NCI-H2227 (cell line): ENCODE measurements around the gene RFNG.
"Not testable (repeated sequence)": the region's sequence is repeated elsewhere in the genome, so short reads cannot be mapped to it uniquely, and the experiment has no call there.

Experiments
- DNase-seq: peaks from one replicate; lab custom pipeline; 2025; ENCODE audit not compliant: unreplicated experiment; lab: John Stamatoyannopoulos, UW

The RFNG gene

DNA sequence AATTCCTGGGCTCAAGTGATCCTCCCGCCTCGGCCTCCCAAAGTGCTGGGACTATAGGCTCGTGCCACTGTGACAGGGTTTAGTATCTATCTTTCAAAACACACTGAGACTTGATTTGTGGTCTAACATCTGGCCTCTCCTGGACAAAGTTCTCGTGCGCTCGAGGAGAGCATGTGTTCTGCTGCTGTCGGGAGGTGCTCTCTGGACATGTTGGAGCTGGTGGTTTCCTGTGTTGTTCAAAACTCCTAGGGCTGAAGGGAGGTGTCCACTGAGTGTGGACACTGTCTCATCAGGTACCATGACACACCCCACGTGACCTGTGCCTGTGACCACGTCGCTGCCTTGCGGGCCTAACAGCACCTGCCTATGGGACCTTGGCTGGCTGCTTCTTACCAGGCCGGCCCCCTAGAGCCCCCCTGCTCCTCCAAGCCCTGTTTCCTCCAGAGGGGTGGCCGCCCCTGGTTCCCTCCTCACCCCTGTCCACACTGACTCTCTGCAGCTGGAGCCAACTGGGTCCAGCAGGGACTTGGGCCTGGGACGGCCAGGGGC is 5.6 kb downstream of the RFNG start:
- DNase-seq: no peak

DNA sequence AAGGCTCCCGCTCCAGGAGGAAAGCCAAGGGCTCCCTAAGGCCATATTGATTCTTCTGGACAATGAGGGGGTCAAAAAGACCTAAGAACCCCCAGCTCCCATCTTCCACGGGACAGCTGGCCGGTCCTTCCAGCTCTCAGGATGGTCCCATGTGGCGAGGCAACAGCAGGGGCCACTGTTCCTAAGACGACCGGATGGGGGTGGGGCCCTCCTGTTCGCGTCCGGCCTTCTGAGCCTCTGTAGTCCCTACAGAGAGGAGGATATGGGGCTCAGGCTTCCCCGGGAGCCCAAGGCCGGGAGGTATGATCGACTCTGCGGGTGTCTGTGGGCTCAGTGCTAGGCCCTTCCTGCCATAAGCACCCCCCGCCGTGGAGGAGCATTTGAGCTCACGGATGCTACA is 8.1 kb downstream of the RFNG start:
- DNase-seq: no peak

DNA sequence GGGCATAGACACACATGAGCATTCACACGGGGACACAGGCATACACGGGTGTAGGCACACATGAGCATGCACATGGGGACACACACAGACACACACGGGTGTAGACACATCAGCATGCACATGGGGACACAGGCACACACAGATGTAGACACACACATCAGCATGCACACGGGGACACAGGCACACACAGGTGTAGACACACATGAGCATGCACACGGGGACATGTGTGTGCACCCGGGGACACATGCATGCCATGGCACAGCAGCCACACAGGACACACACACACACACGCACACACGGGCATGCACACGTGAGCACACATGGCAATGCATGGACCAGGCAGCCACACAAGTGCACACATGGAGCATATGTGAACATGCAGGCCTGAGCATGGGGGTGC is 9.0 kb downstream of the RFNG start:
- DNase-seq: no peak

DNA sequence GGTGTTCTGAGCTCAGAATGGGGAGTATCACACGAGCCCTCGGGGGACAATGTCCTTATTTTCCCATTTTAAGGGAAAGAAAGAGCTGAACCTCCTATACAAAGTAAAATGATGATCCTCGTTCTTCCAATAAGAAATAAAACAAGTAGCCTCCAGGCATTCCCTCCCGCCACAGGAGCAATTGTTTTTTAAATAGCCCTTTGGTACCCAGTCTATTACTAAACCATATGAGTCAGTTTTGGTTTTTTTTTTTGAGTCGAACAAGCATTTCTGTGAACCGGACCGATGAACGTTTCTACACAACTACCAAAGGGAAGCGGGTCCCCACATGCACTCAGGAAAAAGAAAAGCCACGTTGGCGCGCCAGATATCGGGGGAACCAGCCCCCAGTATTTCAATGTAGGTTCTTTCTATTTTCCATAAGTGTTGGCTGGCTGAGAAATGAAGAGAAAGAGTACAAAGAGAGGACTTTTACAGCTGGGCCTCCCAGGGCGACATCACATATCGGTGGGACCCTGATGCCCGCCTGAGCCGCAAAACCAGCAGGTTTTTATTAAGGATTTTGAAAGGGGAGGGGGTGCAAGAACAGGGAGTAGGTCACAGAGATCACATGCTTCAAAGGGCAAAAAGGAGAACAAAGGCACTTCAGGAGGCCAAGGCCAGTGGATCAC is 10.3 kb downstream of the RFNG start:
- DNase-seq: no peak

DNA sequence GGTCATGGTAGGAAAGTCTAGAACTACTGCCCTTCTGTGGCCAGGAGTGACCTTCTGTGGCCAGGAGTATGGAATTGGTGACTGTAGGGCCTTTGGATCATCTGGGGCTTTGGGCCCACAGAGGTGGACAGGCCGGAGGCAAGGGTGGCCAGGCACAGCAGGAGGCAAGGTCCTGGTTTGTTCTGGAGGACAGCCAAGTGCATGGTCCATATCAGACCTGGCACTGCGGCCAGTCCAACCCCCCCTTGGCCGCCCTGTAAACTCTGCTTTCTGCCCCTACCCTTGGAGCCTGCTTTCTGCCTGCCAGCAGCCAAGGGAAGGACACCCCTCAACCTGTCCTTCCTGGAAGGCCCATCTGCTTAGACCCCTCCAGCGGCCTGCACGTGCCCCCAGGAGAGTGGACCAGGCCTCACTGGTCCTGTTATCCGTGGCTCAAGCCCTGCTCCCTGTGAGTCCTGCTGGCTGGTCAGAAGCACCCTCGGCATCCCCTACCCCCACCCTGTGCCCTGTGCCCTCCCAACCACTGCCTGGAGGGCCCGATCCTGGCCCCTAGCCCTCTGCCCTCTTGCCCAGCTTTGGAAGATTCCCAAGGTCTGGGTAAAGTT is 11.8 kb downstream of the RFNG start:
- no peak for DNase-seq

DNA sequence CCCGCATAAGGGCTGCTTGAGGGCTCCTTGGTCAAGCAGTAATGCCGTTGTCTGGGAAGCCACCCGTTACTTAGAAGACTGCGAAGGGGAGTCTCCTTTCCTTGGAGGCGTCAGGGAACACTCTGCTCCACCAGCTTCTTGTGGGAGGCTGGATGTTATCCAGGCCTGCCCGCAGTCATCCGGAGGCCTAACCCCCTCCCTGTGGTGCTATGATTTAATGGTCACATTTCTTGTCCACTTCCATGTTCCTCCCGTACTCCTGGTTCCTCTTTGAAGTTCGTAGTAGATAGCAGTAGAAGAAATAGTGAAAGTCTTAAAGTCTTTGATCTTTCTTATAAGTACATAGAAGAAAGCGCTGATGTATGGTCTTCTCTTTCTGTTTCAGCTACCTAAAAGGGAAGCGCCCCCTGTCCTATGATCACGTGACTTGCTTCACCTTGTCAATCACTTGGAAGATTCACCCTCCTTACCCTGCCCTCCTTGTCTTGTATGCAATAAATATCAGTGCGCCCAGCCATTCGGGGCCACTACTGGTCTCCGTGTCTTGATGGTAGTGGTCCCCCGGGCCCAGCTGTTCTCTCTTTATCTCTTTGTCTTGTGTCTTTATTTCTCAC is 12.7 kb downstream of the RFNG start:
- DNase-seq: not testable (repeated sequence)

DNA sequence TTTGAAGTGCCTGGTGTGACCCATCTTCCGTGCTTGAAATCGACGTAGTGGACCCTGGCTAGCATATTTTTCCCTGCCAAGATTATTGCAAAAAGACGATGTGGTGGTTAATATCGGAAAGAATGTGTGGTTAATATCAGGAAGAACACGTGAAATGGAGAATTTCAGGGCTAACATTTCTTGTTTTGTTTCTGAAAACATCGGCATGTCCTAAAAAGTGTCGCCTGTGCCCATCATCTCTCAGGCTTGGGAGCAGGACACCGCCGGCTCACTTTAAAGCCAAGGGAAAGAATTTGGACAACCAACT is 13.8 kb downstream of the RFNG start:
- DNase-seq: no peak

DNA sequence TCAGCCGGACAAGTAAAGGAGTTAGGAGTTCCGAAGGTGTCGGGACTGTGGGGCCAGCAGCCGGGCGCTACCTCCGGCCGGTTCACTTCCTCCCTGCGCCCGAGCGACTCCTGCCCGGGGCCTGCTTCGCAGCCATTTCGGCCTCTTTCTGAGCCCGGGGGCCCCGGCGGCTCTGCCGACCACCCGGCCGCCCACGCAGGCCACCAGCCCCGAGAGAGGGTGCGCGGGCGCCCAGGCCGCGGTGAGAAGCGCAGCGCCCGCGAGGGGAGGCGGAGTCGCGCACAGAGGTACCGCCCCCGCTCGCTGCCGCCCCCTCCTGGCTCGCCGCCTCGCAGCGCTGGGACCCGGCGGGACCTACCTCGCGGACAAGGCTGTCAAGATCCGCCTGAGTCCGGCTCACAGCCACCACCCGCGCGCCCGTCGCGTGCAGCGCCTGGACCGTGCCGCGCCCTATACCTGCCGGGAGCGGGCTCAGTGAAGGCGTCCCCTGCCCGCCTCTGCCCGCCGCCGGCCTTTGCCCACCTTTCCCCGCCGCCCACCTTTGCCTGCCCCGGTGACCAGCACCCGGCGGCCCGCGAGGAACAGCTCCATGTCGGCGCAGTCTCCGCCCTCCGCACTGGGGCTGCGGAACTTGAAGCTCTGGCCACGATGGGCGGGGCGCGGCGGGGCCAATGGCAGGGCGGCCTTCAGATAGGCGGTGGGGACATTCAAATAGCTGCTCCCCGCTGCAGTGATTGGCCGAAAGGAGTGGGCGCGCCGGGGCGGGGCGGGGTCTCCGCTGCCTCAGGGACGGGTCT is 14.3 kb downstream of the RFNG start, which contains the start of gene DCXR:
Gene DCXR (minus strand): TSS at position 606 of the 797 bp plus-strand sequence. CDS start 15 bp downstream, at position 591.
- peak; percentile 97 for DNase-seq

DNA sequence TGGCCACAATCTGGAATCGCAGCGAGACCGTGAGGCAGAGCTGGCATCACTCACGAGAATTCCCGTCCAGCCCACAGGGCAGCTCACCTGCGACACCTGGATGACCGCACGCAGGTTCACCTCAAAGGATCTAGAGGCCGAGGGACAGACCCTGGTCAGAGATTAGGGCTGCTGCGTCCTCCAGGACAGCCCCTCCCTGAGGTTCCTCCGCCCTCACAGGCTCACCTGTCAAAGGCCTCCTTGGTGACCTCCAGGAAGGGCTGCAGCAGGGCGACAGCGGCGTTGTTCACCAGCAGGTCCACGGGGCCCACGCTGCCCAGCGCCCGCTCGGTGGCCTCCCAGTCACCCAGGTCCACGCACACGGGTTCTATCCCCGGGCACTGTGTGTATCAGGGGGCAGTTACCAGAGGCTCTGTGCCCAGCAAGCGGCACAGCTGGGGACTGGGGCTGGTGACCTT is 14.9 kb downstream of the RFNG start:
- no peak for DNase-seq

DNA sequence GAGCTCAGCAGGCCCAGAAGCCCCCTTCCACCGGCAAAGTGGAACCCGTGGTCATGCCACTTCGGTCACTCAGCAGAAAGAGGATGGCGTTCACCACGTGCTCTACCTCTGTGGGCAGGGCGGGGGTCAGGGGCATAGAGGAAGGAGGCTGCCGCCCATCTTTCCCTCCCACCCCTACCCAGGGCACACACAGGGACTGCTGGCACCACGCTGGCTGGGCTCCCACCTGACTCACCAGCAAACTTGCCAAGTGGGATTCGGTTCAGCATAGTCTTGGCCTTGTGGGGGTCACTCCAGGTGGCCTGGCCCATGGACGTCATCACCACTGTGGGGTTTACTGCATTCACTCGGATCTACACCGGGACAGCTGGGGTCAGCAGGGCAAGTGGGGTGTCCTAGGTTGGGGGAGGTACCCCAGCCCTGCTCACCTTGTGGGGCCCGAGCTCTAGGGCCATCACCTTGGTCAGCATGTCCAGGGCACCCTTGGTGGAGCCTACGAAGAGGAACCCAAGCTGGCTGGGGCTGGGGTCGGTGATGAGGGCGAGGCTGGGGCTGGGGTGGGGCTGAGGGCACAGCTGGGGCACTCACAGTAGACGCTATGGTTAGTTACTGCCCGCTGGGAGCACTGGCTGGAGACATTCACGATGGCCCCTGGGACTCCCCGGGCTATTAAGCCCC is 15.5 kb downstream of the RFNG start:
- DNase-seq: no peak

DNA sequence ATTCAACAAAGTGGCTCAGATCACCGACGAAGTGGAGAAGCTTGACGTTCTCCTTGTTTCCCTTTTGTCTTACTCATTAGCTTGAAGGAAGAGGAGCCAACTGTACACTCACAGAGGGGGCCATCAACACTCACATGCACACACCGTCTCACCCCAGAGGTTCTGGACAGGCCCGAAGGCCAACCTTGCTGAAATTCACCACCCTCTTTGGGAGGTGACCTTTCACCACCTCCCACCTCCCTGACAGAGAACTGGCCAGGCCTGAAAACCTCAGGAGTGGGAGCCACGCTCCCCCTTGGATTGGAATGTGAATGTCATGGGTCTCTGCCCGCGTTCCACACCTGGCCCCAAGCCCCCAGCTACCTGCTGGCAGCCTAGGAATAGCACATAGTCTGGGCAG is 16.1 kb downstream of the RFNG start:
- DNase-seq: no peak

DNA sequence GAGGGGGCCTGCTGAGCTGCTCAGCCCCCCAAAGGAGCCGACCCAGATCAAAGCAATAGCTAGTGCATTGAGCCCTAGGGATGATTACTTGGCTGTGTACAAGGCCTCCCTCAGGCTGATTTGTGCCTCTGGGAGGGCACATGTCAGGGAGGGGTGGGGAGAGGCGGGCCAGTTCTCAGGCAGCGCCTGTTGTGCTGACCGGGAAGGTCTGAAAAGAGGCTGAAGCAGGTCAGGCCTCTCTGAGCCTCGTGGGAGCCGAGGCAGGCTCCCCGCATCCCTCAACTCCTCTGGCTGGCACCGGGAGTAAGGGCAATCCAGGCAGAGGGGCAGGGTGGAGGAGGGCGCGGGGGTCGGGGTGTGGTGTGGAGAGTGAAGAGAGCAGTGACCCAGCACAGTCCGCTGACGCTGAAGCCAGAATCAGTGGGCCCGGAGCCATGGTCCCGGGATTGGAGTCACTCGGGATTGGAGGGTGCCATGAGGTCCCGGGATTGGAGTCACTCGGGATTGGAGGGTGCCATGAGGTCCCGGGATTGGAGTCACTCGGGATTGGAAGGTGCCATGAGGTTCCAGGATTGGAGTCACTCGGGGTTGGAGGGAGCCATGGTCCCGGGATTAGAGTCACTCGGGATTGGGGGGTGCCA is 17.1 kb downstream of the RFNG start:
- DNase-seq: no peak

DNA sequence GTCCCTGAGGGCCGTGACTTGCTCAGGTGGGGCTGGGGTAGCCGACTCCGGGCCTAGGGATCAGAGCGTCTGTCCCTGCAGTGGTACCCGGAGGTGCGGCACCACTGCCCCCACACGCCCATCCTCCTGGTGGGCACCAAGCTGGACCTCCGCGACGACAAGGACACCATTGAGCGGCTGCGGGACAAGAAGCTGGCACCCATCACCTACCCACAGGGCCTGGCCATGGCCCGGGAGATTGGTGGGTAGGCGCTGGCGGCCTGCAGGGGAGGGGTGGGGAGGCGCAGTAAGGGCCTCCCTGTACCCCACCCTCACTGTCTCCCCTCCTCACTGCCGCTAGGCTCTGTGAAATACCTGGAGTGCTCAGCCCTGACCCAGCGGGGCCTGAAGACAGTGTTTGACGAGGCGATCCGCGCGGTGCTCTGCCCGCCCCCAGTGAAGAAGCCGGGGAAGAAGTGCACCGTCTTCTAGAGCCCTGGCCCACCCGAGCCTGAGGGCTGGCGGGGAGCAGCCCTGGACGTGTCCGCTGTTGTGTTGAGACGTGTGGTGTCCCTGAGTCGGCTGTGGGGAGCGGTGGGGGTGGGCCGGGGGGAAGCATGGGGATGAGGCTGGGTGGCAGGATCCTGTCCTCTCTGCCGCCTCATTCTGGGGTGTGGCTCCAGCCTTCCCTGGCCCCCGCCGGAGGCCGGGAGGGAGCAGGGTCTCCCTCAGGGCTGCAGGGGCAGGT is 18.1 kb downstream of the RFNG start:
- DNase-seq: no peak

DNA sequence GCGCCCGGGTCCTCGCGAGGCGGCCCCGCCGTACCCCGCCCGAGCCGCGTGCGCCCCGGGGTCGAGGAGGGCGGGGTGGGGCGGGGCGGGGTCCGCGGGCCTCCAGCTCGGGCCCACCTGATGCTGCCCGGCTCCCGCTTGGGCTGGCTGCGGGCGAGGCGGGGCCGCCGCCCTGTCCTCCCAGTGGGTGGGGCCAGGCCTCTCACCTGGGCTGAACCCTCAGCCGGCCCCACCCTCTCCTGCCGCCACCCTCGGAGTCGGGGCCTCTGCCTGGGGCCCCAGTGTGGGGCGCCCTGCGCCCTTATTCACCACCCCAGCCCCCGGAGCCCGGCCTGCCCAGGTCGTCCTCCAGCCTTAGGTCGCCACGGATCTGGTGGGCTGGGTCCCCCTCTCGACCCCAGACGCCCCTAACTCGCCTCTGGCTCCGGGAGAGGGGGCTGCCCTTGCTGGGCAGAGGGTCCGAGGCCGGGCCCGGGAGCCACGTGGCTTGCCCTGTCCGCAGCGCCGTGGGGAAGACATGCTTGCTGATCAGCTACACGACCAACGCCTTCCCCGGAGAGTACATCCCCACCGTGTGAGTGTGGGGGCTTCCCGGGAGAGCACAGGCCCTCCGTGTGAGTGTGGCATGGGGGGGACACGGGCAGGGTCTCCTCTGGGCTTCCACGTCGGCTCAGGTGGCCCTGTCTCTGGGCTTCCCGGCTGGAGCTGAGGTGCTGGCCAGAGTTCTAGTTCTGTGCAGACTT is 19.6 kb downstream of the RFNG start:
- peak; percentile 58 for DNase-seq

DNA sequence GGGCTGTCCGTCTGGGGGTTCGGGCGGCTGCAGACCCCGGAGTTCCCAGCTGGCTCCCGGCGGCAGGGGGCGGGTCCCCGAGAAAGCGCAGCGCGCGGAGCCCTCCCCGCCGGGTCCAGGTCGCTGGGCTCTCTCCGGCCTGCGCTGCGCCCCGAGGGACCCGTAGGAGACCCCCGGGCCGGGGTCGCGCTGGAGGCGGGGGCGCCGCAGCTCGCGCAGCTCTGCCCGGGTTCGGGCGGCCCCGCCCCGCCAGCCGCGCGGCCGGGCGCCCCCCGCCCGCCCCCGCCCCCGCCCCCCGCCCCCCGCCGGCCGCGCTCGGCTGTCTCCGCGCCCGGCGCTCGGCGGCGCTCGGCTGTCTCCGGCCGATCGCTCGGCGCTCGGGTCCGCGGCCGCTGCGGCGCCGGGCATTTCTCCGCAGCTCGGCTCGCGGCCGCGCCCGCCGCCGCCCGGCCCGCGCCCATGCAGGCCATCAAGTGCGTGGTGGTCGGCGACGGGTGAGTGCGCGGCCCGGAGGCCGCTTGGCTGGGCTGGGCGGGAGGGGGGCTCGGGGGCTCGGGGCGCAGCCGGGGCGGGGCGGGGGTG is 20.2 kb downstream of the RFNG start, which contains the start of gene RAC3:
Gene RAC3 (plus strand): TSS at position 376 of the 582 bp plus-strand sequence. CDS start 84 bp downstream, at position 460.
- peak; percentile 82 for DNase-seq

DNA sequence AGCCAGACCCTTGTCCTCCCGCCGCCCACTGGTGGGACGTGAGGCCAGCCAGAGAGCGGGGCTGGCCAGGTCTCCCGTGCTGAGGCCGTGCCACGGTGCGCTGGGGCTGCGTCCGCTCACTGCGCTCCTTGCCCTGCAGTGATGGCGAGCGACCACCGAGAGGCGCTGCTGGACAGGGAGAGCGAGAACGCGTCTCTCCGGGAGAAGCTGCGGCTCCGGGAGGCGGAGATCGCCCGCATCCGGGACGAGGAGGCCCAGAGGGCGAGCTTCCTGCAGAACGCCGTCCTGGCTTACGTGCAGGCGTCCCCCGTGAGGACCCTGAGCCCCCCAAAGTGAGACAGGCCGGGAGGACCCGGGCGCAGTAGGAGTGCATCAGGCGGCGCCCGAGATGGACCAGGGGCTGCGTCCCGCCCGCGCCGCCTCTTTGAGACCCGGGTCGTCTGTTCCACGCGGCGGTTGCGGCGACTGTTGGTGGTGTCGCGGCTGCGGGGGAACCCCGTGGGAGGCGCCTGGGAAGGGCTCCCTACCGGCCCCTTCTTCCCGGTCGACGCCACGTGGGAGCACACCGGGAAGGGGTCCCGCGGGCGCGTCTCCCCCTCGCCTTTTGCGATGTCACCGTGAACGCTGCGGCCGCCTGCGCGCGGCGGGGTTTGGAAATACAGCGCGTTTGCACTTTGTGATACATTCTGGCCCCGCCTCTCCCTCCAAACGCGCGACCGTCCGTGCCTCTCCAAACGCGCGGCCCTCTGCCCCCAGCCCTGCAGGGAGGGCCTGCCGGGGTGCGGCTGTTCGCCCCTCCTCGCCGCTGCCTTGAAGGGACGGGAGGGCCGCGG is 20.9 kb downstream of the RFNG start:
- peak; percentile 92 for DNase-seq

DNA sequence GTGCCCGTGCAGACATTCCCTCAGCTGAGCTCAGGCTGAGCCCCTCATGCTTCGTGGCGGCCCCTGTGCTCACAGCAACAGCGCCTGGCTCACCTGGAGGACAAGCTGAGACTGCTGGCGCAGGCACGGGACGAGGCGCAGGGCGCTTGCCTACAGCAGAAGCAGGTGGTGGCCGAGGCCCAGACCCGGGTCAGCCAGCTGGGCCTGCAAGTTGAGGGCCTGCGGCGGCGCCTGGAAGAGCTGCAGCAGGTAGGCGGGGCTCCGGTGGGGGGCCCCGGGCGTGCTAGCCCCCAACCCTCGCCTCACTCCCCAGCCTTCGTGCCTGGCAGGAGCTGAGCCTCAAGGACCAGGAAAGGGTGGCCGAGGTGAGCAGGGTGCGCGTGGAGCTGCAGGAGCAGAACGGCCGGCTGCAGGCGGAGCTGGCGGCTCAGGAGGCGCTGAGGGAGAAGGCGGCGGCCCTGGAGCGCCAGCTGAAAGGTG is 21.6 kb downstream of the RFNG start:
- no peak for DNase-seq

DNA sequence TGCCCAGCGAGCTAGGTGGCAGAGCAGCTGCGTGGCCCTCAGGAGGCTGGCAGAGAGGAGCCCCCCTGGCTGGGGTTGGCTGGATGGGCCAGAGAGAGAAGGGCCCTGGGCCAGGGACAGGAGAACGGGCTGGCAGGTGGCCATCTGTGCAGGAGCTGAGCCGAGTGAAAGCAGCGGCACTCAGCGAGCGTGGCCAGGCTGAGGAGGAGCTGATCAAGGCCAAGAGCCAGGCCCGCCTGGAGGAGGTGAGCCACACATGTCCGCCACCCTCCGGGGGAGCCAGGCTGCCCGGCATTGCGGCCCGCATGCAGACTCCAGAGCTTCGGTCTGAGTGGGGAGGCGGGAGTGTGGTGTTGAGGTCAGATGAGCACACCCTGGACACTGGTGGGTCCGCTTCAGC is 22.2 kb downstream of the RFNG start:
- no peak for DNase-seq
